Activated T-cell treated with anti-CD3 and anti-CD28 coated beads, Interleukin-2, amount 50 U/mL, for 1 hour (primary cell): ENCODE measurements around the gene ACTG1.

Experiments used
- DNase-seq: peaks from one replicate; pipeline ENCODE4 v3.0.0-alpha.2; 2020

ACTG1 gene

GRCh38 chr17:81544281-81544974, 31.8 kb upstream of the ACTG1 start:
- DNase-seq, result no peak

- DNase-seq, result no peak
Measured at GRCh38 chr17:81543756-81544155, 31.2 kb upstream of the ACTG1 start.

- no peak for DNase-seq
Measured at GRCh38 chr17:81543339-81543675, 30.7 kb upstream of the ACTG1 start.

GRCh38 chr17:81542431-81543338, 30.1 kb upstream of the ACTG1 start:
- no peak for DNase-seq

GRCh38 chr17:81541123-81541522, 28.5 kb upstream of the ACTG1 start:
- DNase-seq, result no peak

- no peak for DNase-seq
Measured at GRCh38 chr17:81540676-81541027, 28.1 kb upstream of the ACTG1 start.

- DNase-seq, result no peak
Measured at GRCh38 chr17:81539961-81540675, 27.5 kb upstream of the ACTG1 start.

GRCh38 chr17:81539571-81539900, 26.9 kb upstream of the ACTG1 start:
- DNase-seq, result no peak

GRCh38 chr17:81538651-81539570, 26.3 kb upstream of the ACTG1 start:
- DNase-seq, result no peak

GRCh38 chr17:81537856-81538555, 25.4 kb upstream of the ACTG1 start:
- DNase-seq, result no peak

- peak; percentile 43 for DNase-seq
Measured at GRCh38 chr17:81537343-81537855, 24.8 kb upstream of the ACTG1 start.

GRCh38 chr17:81536299-81537290, 24.0 kb upstream of the ACTG1 start:
- no peak for DNase-seq

GRCh38 chr17:81535480-81536298, 23.1 kb upstream of the ACTG1 start:
- DNase-seq, result no peak

- no peak for DNase-seq
Measured at GRCh38 chr17:81535007-81535328, 22.4 kb upstream of the ACTG1 start.

GRCh38 chr17:81534157-81535006, 21.8 kb upstream of the ACTG1 start:
- DNase-seq, result no peak

GRCh38 chr17:81533339-81534141, 20.9 kb upstream of the ACTG1 start:
- DNase-seq, result no peak

GRCh38 chr17:81532490-81533287, 20.1 kb upstream of the ACTG1 start:
- no peak for DNase-seq
